GM18907 (cell line): ENCODE data around the gene RTTN.

Experiments
- ATAC-seq: cut with Tn5 transposase; IDR thresholded peaks from one replicate; pipeline ENCODE4 v1.9.1; 2021; ENCODE audit warnings: mild to moderate bottlenecking, moderate library complexity; ENCODE audit not compliant: unreplicated experiment

RTTN gene

DNA sequence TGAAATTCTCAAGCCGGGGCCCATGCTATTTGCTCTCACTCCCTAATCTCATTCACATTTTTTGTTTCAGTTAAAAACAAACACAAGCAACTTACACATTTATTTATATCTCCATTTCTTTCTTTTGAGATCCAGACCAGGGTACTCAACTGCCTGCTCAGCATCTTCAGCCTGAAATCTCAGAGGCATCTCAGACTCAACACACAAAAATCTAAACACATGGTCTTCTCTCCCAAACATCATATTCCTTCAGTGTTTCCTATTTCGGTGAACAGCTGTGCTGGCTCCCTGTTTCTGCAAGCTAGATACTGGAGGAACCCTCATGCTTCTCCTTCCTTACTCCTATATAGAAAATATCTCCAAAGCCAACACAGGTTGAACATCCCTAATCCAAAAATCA is 11.3 kb upstream of the RTTN start:
- ATAC-seq, result no peak

DNA sequence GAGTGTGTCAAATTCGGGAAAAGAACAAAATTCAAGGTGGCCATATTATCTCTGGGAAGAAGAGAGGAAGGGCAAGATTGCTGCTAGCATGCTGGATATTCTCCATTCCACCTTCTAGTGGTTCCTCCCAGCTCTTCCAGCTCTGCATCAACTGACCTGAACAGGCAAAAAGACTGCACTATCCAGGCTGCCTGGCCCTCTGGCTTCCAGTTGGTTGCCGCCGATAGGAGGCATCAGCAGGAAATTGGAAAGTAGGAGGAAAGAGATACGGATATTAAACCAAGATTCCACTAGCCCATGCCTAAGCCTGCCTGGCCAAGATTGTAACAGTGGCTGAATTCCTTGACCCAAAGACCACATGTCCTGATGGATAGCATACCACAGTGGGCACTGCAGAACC is 1.7 kb upstream of the RTTN start:
- ATAC-seq, result no peak

GRCh38 chr18:70200286-70200685 is 5.2 kb downstream of the RTTN start:
- no peak for ATAC-seq

GRCh38 chr18:70197844-70198243 is 7.6 kb downstream of the RTTN start:
- no peak for ATAC-seq

GRCh38 chr18:70197026-70197425 is 8.5 kb downstream of the RTTN start:
- no peak for ATAC-seq

DNA sequence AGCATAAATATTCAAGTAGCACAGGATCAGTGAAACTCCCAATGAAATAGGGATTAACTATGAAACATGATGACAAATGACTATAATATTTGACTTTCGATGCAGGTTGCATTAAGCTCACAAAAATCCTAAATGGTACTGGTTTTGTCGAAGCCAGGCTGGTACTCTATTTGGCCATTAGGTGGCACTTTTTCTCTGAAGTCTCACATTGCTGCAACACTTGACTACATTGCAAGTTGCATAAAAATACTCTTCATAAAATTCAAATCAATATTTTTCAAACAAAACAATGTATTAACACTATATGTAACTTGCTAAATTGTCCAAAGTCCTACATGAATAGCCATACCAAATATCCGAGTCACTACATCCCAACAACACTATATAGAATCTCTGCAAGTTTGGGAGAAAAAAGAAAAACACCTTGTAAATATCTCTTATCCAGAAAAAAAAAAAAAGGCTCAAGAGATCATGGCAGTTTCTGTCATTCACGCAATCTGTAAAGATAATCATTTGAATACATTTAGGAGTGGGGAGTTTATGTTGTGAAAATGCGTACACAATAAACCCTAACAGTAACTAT is 9.5 kb downstream of the RTTN start:
- peak; percentile 24 for ATAC-seq

DNA sequence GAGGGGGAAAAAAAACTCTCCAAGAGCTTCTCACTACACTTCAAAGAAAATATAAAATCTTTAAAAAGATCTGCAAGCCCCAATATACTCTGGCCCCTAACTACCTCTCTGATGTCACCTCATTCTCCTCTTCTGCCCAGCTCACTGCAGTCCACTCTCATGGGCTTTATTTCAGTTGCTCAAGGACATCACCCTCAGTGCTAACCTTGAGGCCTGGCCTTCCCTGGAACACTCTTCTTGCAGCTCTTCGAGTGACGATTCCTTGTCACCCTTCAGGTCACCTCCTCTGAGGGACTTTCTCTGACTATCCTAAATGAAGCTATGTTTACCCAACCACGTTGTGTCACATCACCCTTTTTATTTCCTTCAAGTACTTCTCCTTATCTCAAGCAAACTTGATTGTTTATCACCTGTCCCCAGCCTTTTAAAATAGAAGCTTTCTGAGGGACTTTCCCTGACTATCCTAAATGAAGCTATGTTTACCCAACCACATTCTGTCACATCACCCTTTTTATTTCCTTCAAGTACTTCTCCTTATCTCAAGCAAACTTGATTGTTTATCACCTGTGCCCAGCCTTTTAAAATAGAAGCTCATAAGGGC is 10.4 kb downstream of the RTTN start:
- ATAC-seq, result peak; percentile 50

- peak; percentile 90 for ATAC-seq
Measured at GRCh38 chr18:70194227-70194890, 11.1 kb downstream of the RTTN start.

- ATAC-seq, result no peak
Measured at GRCh38 chr18:70190529-70190928, 15.0 kb downstream of the RTTN start.

DNA sequence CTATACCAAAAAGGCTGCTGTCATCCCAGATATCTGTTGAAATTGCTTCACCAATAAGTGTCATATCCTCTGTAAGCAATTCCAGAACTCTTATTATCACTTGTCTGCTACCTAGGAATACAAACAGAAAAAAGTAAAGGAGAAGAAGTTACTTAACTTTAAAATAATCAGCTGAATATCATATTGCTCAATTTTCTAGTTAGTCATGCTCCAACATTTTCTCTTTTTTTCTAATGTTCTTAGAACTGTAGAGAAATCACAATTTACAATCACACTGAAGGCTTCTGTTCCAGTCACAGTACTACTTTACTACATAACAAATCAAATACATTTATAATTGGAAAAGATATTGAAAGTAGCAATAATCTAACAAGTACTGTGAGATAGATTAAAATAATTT is 17.4 kb downstream of the RTTN start:
- no peak for ATAC-seq

DNA sequence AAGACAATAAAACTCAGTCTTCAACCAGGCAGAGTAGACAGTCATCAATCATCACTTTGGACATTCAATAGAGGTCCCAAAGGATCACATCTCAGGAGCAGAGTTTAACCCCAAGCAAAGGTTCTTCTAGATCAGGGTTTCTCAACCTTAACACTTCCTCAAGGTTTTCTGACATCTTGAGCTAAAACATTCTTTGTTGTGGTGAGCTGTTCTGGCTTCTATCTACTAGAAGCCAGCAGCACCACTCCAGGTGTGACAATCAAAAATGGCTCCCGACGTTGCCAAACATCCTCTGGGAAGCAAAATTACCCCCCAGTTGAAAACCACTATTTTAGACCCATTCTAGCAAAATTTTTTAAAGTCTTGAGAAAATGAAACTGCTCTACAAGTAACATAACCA is 22.0 kb downstream of the RTTN start:
- no peak for ATAC-seq

- ATAC-seq, result no peak
Measured at GRCh38 chr18:70182548-70182947, 22.9 kb downstream of the RTTN start.

GRCh38 chr18:70181725-70182124 is 23.8 kb downstream of the RTTN start:
- ATAC-seq, result no peak

DNA sequence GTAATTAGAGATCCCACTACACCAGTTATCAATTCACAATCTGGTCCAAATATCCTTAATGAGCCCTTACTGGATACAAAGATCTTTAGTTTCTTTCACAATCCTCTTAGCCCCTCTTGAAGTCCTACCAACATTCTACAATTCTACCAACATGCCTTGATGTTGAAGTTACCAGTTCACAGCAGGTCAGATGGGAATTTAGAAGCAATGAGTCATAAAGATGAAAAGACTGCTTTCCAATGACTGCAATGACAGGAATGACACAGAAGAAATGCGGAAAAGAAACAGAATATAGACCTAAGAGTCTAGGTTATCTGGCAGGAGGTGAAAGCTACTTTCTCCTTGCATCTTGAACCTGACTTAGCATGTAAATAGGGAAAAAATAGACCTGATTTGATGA is 24.5 kb downstream of the RTTN start:
- ATAC-seq, result no peak

GRCh38 chr18:70176537-70176936 is 28.9 kb downstream of the RTTN start:
- no peak for ATAC-seq

- no peak for ATAC-seq
Measured at GRCh38 chr18:70175216-70175615, 30.3 kb downstream of the RTTN start.

- no peak for ATAC-seq
Measured at GRCh38 chr18:70172225-70172624, 33.3 kb downstream of the RTTN start.

- ATAC-seq, result no peak
Measured at GRCh38 chr18:70169747-70170146, 35.7 kb downstream of the RTTN start.

- ATAC-seq, result no peak
Measured at GRCh38 chr18:70166668-70167067, 38.8 kb downstream of the RTTN start.

DNA sequence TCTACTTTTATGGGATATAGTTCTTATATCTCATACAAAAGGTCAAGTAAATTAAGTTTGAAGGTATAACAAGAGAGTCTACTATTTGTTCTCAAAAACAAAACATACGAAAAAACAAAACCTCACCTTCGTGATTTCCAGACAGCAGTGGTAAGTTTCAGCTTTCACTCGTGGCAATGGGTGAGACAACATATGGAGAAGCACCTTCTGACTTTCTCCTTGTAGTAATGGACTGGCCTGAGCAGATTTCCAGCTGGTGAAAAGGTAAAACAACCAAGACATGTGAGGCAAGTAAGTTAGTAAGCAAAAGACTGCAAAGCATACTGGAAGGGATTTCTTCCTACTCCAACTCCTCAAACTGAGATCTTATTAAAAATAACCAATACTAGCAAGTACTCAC is 39.6 kb downstream of the RTTN start:
- peak; percentile 71 for ATAC-seq

GRCh38 chr18:70160073-70160678 is 45.3 kb downstream of the RTTN start:
- peak; percentile 48 for ATAC-seq
